Left ventricle myocardium superior (tissue), 1 donor: ENCODE results near the gene BICRA. TPM values are rescaled to one million over a fixed set of nuclear protein-coding genes. Genes with fewer than 3 reads are reported as not detected.
A peak's percentile ranks its signal among the peaks of the same experiment; 100 is the strongest.

Experiments
- ATAC-seq: fragments of 200-7000 bp; cut with Tn5 transposase; one replicate; pipeline ENCODE4 v1.9.1; 2020; ENCODE audit warnings: mild to moderate bottlenecking, moderate library complexity
- DNase-seq: peaks from one replicate; pipeline ENCODE4 v3.0.0-alpha.2; 2020
- intact Hi-C: fragments of 100-400 bp; cut with micrococcal nuclease; formaldehyde crosslinking; loops from one replicate; pipeline ENCODE4 v1.11.0; 2022
- total RNA-seq: library from RNA; stranded (reverse); fragmentation: NEBNext Ultra II Directional; extraction: Animal tissue kit (Norgen Biotek cat#: 25700); gene quantifications from one replicate; pipeline ENCODE4 v1.2.1, GENCODE V29; 2021
- donor health status: DM: no; HTN: yes; CAD: no; lungs with severe emphysema.

The BICRA gene
- total RNA-seq, 1 donor from 2014 or later, result 9.5 TPM

GRCh38 chr19:47600246-47601179, 8.4 kb upstream of the BICRA start:
- peak; percentile 98 for ATAC-seq
- intact Hi-C loops, result no loop called here
- peak; percentile 100 for DNase-seq

GRCh38 chr19:47601180-47601904, 7.6 kb upstream of the BICRA start:
- intact Hi-C loops, result no loop called here
- no peak for DNase-seq
- ATAC-seq, result no peak

GRCh38 chr19:47603706-47604565, 5.0 kb upstream of the BICRA start:
- ATAC-seq (no peak), DNase-seq (no peak)
- intact Hi-C loops, result no loop called here

- intact Hi-C loops, result no loop called here
- ATAC-seq (no peak), DNase-seq (no peak)
Measured at GRCh38 chr19:47607564-47608073, 1.3 kb upstream of the BICRA start.

- intact Hi-C loops, result no loop called here
- ATAC-seq (peak; percentile 95), DNase-seq (peak; percentile 97)
Measured at GRCh38 chr19:47608074-47608918, 638 bp upstream of the BICRA start.

- DNase-seq, result peak; percentile 70
- peak; percentile 18 for ATAC-seq
- intact Hi-C loops, result no loop called here
Measured at GRCh38 chr19:47609906-47610894, 1.3 kb downstream of the BICRA start.

GRCh38 chr19:47610902-47611301, 2.0 kb downstream of the BICRA start:
- intact Hi-C loops, result no loop called here
- ATAC-seq (no peak), DNase-seq (no peak)

GRCh38 chr19:47613165-47614020, 4.5 kb downstream of the BICRA start:
- no peak for ATAC-seq
- intact Hi-C loops, result no loop called here
- no peak for DNase-seq

GRCh38 chr19:47614021-47614295, 5.0 kb downstream of the BICRA start:
- no peak for DNase-seq
- no peak for ATAC-seq
- intact Hi-C loops, result no loop called here

- DNase-seq (no peak), ATAC-seq (no peak)
- intact Hi-C loops, result no loop called here
Measured at GRCh38 chr19:47614559-47614958, 5.6 kb downstream of the BICRA start.

GRCh38 chr19:47615230-47615629, 6.3 kb downstream of the BICRA start:
- DNase-seq (no peak), ATAC-seq (no peak)
- intact Hi-C loops, result no loop called here

- ATAC-seq, result no peak
- intact Hi-C loops, result no loop called here
- DNase-seq, result no peak
Measured at GRCh38 chr19:47615714-47616113, 6.8 kb downstream of the BICRA start.

- peak; percentile 89 for ATAC-seq
- DNase-seq, result peak; percentile 91
- intact Hi-C loops, result no loop called here
Measured at GRCh38 chr19:47618771-47619170, 9.8 kb downstream of the BICRA start.

GRCh38 chr19:47619763-47620162, 10.8 kb downstream of the BICRA start:
- intact Hi-C loops, result no loop called here
- no peak for DNase-seq
- no peak for ATAC-seq

- DNase-seq (peak; percentile 60), ATAC-seq (peak; percentile 68)
- intact Hi-C loops, result no loop called here
Measured at GRCh38 chr19:47623151-47623920, 14.4 kb downstream of the BICRA start.

GRCh38 chr19:47623921-47624391, 15.0 kb downstream of the BICRA start:
- DNase-seq (no peak), ATAC-seq (peak; percentile 13)
- intact Hi-C loops, result no loop called here
